GM12801 (cell line): Measurements from ENCODE around the gene LAMC3.

Experiments used
- TF ChIP-seq, protein P1 (sequence below): IDR thresholded peaks from one replicate; pipeline ENCODE4 v1.5.1; 2011; ENCODE audit warnings: control low read depth; ENCODE audit not compliant: insufficient read length; ENCODE audit errors: extremely low read depth

Gene LAMC3

DNA sequence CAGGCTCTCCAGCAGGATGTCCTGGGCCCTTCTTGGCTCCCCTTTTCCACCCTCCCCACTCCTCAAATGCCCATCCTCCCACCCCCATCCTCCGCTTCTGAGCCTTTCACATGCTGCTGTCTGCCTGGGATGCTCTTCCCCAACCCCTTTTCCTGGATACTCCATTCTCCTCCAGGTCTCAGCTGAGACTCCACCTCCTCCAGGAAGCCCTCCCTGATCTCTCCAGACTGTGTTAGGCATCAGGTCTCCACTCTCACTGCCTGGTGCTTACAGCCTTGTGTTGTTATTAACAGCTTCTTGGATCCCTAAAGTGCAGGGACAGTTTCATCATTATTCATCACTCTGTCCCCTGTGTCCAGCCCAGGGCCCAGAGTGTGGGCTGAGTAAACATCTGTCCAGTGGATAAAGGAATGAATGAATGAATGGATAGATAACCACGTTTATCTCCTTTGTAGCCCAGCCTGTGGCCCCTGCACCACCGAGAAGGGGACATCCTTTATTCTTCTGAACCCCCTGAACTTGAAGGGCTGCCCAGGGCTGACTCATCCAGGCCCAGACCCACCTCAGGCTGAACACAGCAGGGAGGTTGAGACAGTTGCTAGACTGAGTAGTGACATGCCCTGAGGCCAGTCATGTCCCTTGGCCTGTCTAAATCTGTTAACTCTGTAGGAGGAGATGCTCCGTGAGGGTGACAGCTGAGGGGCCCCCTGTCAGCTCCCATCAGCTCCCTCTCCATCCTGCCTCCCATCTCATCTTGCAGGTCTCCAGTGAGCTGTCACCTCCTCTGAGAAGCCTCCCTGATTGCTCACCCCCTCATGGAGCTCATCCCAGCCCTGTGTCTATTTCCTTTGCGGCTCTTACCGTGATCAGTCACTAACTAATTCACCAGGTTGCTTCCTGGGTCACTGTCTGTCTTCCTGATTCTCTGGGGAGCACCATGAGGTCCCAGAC, 14.6 kb upstream of the LAMC3 start:
- TF ChIP-seq, protein P1, sequence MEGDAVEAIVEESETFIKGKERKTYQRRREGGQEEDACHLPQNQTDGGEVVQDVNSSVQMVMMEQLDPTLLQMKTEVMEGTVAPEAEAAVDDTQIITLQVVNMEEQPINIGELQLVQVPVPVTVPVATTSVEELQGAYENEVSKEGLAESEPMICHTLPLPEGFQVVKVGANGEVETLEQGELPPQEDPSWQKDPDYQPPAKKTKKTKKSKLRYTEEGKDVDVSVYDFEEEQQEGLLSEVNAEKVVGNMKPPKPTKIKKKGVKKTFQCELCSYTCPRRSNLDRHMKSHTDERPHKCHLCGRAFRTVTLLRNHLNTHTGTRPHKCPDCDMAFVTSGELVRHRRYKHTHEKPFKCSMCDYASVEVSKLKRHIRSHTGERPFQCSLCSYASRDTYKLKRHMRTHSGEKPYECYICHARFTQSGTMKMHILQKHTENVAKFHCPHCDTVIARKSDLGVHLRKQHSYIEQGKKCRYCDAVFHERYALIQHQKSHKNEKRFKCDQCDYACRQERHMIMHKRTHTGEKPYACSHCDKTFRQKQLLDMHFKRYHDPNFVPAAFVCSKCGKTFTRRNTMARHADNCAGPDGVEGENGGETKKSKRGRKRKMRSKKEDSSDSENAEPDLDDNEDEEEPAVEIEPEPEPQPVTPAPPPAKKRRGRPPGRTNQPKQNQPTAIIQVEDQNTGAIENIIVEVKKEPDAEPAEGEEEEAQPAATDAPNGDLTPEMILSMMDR: no peak

DNA sequence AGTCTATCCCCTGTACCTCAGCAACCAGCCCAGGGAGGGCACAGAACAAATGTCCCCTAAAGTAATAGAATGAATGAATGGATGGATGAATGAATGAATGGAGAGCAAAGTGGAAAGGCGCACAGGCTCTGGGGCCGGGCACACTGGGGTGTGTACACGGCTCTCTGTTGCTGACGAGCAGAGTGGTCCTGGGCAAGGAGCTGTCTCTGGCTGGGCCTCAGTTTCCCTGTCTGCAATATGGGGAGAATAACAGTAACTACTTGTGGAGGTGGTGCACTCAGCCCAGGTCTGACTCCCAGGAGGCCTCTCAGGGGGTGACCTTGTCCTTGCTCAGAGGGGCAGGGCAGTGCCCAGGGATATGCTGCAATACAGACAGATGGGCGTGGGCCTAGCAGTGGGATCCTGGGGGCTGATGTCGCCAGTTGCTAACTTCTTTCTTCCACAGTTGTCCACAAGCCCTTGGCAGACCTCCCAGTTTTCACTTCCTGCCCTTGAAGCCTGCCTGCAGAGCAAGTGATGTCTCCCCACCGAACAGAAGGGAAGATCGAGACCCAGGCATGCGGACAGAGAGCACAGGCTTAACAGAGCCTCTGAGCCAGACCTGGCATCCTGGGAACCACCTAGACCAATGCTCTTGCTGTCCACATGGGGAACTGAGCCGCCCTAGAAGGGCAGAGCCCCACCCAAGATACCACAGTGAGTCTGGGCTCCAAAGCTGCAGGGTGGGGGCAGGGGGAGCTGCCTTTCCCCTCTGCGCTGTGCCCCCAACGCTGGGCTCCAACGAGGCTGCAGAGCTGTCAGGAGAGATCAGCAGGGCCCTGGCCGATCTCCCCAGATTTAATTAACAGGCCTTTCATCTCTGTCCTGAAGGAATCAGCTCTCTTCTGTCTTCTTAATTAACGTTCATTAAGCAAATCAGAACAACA, 13.6 kb upstream of the LAMC3 start:
- TF ChIP-seq, protein P1: no peak

DNA sequence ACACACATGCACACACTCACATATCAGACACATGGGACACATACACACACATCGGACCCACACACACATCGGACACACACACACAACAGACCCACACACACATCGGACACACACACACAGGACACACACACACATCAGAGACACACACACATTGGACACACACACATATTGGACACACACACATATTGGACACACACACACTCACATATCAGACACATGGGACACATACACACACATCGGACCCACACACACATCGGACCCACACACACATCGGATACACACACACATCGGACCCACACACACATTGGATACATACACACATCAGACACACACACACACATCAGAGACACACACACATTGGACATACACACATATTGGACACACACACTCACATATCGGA, 12.8 kb upstream of the LAMC3 start:
- TF ChIP-seq, protein P1: no peak

DNA sequence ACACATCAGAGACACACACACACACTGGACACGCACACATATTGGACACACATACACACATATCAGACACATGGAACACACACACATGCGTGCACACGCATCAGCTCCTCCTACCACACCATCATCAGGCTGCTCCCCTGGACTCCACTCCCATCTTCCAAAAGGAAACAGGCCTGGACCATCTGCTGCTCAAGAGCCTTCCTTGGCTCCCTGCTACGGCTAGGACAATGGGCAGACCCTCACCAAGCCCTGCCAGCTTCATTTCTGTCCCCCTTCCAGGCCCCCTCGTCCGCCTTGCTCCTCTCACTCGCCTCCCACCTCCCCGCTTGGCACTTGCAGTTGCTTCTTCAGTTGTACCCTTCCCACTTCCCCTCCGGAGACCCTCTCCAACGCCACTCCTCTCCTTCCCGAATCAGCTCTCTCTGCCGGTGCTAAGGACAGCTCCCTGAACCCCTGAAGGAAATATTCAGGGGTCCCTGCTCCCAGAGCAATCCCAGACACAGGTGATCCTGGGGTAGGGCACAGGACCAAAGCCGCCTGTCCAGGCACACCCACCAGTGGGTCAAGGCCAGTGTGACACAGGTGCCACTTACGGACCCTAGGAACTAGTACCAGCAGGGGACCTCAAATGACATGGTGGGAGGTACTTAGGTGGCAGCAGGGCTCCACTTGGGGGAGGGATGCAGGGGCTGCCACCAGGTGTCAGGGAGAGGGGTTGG, 12.1 kb upstream of the LAMC3 start:
- TF ChIP-seq, protein P1: no peak

DNA sequence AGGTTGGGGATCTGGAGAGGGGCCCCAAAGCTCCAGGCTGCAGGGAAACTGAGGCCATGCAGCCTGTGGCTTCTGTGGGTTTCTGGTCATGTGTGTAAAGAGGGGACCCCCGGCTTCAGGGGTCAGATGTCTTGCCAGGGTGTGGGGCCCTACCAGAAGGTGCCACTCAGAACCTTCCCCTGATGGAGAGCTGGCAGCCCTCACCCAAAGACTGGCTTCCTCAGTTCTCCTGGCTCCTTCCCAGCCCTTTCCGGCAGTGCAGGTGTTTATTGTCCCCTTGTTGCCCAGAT, 11.6 kb upstream of the LAMC3 start:
- TF ChIP-seq, protein P1: no peak

DNA sequence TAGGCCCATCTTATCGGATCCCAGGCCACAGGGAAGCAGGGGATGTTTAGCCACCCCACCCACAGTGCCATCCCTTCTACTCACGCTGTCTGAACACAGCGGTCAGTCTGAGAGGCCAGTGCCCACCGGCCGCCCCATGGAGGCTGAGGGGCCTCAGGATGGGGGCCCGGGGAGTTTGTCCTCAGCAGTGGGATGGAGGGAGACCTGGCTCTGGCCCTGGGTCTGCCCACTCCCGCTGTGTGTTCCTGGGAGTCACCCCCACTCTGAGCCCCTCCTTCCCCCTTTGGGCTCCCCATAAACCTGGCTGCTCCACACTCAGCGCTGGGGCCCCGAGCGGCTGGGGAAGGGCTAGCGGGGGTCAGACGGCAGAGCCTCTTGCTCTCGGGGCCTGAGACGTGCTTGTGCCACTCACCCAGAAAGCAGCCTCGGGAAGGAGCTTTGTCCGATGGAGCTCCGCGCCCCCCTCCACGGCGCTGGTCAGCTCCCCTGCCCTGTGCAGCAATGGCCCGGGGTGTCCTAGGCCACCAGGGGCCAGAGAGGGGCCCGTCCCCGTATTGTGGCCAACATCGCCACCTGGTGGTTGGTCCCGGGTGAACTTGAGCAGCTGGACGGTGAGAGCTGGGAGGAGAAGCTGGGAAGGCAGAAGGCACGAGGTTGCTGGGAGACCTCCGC, 10.9 kb upstream of the LAMC3 start:
- TF ChIP-seq, protein P1: no peak
